Activated CD8-positive, alpha-beta T cell treated with anti-CD3 and anti-CD28 coated beads for 36 hours (primary cell): ENCODE results near the gene PARD6G. TPM values are rescaled to one million over a fixed set of nuclear protein-coding genes. Genes with fewer than 3 reads are reported as not detected.
"Not testable (repeated sequence)": the region's sequence is repeated elsewhere in the genome, so short reads cannot be mapped to it uniquely, and the experiment has no call there.

ENCODE experiments used
- ATAC-seq: fragments of 200-7000 bp; cut with Tn5 transposase; one replicate; pipeline ENCODE4 v1.10.0; 2021; ENCODE audit warnings: mild to moderate bottlenecking, moderate library complexity
- CTCF ChIA-PET: fragments of 350-600 bp; sonication (Branson Sonifier 250); formaldehyde crosslinking; loops from one replicate; lab custom pipeline; 2021; ENCODE audit warnings: antibody characterized with exemption; lab: Charles Lee
- POLR2A ChIA-PET: fragments of 350-600 bp; sonication (Branson Sonifier 250); formaldehyde crosslinking; loops from one replicate; lab custom pipeline; 2021; ENCODE audit warnings: antibody characterized with exemption; lab: Charles Lee
- DNase-seq: peaks from one replicate; pipeline ENCODE4 v3.0.0-alpha.2; 2020
- H3K27ac Mint-ChIP-seq: one replicate; pipeline ENCODE4 v1.8.0; 2021; ENCODE audit warnings: mild to moderate bottlenecking, mixed read lengths
- H3K27me3 Mint-ChIP-seq: one replicate; pipeline ENCODE4 v1.8.0; 2021; ENCODE audit warnings: mixed read lengths
- H3K36me3 Mint-ChIP-seq: one replicate; pipeline ENCODE4 v1.8.0; 2021; ENCODE audit warnings: low read depth, mixed read lengths
- H3K4me1 Mint-ChIP-seq: one replicate; pipeline ENCODE4 v1.8.0; 2021; ENCODE audit warnings: low read depth, mixed read lengths
- H3K4me3 Mint-ChIP-seq: one replicate; pipeline ENCODE4 v1.8.0; 2021; ENCODE audit warnings: mild to moderate bottlenecking, moderate library complexity, mixed read lengths
- H3K9me3 Mint-ChIP-seq: one replicate; pipeline ENCODE4 v1.8.0; 2021; ENCODE audit warnings: mixed read lengths
- CTCF ChIP-seq: fragments of 200-600 bp; IDR thresholded peaks from one replicate; pipeline ENCODE4 v1.8.0; 2022; ENCODE audit warnings: antibody characterized with exemption, mild to moderate bottlenecking
- intact Hi-C: fragments of 100-400 bp; cut with micrococcal nuclease; formaldehyde crosslinking; loops from one replicate; pipeline ENCODE4 v1.10.0; 2022
- total RNA-seq, 2 experiments: library from RNA; stranded (reverse); gene quantifications; one replicate each; pipeline ENCODE4 v1.2.3, GENCODE V29; 2021

PARD6G gene
- total RNA-seq, 2 experiments from 2014 or later = 0.16 to 0.23 TPM

GRCh38 chr18:80243204-80243603, 4.1 kb downstream of the PARD6G start:
- H3K9me3 Mint-ChIP-seq = no peaks in the 10 kb centered on the region
- ATAC-seq (no peak), DNase-seq (no peak)
- peaks cover 41% of the 10 kb centered on the region for H3K27me3 Mint-ChIP-seq
- H3K4me1 Mint-ChIP-seq = peaks cover 4% of the 10 kb centered on the region
- POLR2A ChIA-PET = no interaction called here
- no peak for TF ChIP-seq CTCF
- intact Hi-C loops = no loop called here
- no peak overlapping the region for H3K4me3 Mint-ChIP-seq
- no peaks in the 10 kb centered on the region for H3K36me3 Mint-ChIP-seq
- CTCF ChIA-PET = interaction anchor here (2.0 kb wide), 1 partner anchor 84 kb away, joined by 7 read pairs; no protein-coding TSS in a partner anchor
- H3K27ac Mint-ChIP-seq = no peak overlapping the region

DNA sequence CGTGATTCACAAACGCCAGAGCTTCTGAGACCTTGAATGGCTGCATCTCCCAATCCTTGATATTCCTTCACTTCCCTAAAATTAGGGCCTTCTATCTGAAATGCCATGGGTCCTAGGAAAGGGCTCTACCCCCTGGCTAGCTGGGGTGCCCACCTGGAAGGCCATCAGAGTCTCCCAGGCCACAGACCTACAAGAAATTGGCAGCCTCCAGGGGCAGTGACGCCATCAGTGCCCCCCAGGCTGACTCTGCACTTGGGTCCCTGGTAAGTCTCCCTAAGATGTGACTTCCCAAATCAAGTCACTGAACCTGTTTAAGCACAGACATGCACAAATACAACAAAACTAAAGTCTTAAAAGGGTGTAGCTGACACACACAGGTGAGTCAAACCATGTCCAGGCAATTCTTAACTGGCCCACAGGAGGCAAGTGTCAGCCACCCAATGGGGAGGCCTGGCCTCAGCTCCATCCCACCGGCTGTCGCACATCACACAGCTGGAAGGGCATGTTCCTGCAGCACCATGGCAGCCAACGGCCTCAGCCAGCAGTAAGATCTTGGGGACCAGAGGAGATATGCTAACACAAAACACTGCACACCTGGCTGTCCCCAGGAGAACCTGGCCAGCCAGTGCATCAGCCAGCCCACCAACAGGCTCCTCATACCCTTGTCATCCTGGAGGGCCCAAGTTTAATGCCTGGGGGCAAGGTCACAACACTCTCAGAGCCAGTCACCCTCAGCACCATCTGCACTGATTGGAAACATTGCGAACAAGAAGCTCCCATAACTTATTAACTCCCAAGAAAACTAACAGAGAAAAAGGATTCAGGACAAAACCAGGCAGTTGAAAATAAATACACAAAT, 5.2 kb downstream of the PARD6G start:
- ATAC-seq = no peak
- POLR2A ChIA-PET = no interaction called here

DNA sequence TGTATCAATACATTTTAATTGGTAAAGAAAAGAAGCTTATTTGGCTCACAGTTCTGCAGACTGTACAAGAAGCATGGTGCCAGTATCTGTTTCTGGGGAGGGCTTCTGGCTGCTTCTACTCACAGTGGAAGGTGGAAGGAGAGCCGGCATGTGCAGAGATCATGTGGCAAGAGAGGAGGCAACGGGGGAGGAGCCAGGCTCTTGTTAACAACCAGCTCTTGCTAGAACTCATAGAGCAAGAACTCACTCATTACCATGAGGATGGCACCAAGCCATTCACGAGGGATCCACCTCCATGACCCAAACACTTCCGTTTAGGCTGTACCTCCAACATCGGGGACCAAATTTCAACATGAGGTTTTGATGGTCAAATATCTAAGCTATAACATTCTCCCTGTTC, 7.5 kb downstream of the PARD6G start:
- no peaks in the 10 kb centered on the region for H3K36me3 Mint-ChIP-seq
- no peak for ATAC-seq
- peaks cover 3% of the 10 kb centered on the region for H3K9me3 Mint-ChIP-seq
- intact Hi-C loops = no loop called here
- DNase-seq = no peak
- ChIA-PET POLR2A (interaction anchor here (1.4 kb wide), 1 partner anchor 85 kb away, joined by 3 read pairs; no protein-coding TSS in a partner anchor), CTCF (interaction anchor here (0.6 to 2.3 kb wide), 4 partner anchors 15 to 82 kb away, joined by 3 to 11 read pairs (median 7); no protein-coding TSS in a partner anchor)
- no peak for TF ChIP-seq CTCF
- no peaks in the 10 kb centered on the region for H3K4me1 Mint-ChIP-seq
- H3K27me3 Mint-ChIP-seq = peaks cover 33% of the 10 kb centered on the region
- no peak overlapping the region for H3K4me3 Mint-ChIP-seq
- H3K27ac Mint-ChIP-seq = no peak overlapping the region

More for the DNA sequence above, 5.2 kb downstream of the PARD6G start:
- Mint-ChIP-seq H3K4me1 (peaks cover 4% of the 10 kb centered on the region), H3K27me3 (peaks cover 38% of the 10 kb centered on the region), H3K4me3 (no peak overlapping the region), H3K27ac (no peak overlapping the region), H3K36me3 (no peaks in the 10 kb centered on the region), H3K9me3 (no peaks in the 10 kb centered on the region)
- no peak for TF ChIP-seq CTCF
- intact Hi-C loops = no loop called here
- CTCF ChIA-PET = no interaction called here
- no peak for DNase-seq

- TF ChIP-seq CTCF = no peak
- intact Hi-C loops = no loop called here
- Mint-ChIP-seq H3K27me3 (peaks cover 28% of the 10 kb centered on the region), H3K4me1 (no peaks in the 10 kb centered on the region), H3K36me3 (no peaks in the 10 kb centered on the region), H3K27ac (no peak overlapping the region), H3K4me3 (no peak overlapping the region), H3K9me3 (peaks cover 3% of the 10 kb centered on the region)
- ChIA-PET POLR2A (no interaction called here), CTCF (interaction anchor here (1.4 to 2.3 kb wide), 3 partner anchors 16 to 81 kb away, joined by 5 to 11 read pairs (median 9); no protein-coding TSS in a partner anchor)
- no peak for DNase-seq
- ATAC-seq = no peak
Observed at GRCh38 chr18:80238651-80239260, 8.6 kb downstream of the PARD6G start.

DNA sequence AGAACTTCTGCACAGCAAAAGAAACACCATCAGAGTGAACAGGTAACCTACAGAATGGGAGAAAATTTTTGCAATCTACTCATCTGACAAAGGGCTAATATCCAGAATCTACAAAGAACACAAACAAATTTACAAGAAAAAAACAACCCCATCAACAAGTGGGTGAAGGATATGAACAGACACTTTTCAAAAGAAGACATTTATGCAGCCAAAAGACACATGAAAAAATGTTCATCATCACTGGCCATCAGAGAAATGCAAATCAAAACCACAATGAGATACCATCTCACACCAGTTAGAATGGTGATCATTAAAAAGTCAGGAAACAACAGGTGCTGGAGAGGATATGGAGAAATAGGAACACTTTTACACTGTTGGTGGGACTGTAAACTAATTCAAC, 9.8 kb downstream of the PARD6G start:
- H3K27ac Mint-ChIP-seq, CTCF ChIA-PET, H3K9me3 Mint-ChIP-seq, ATAC-seq, intact Hi-C loops, DNase-seq, H3K4me1 Mint-ChIP-seq, H3K36me3 Mint-ChIP-seq, POLR2A ChIA-PET, H3K4me3 Mint-ChIP-seq: not testable (repeated sequence)
- peaks cover 22% of the 10 kb centered on the region for H3K27me3 Mint-ChIP-seq
